Measurements from ENCODE around the gene OR52B6.

Gene OR52B6

GRCh38 chr11:5620651-5621521 lies 40.2 kb downstream of the OR52B6 start:
- H3K4me2 ChIP-seq (ENCODE audit: insufficient read depth, low read length): no peak overlapping the region
- no peak overlapping the region for H3K4me3 ChIP-seq (ENCODE audit: low read depth in 1 of 2, low read length in 2 of 2)
- no peaks in the 10 kb centered on the region for H3K79me2 ChIP-seq (ENCODE audit: insufficient read depth, low read length)
- H4K20me1 ChIP-seq (ENCODE audit: insufficient read depth, low read length): no peaks in the 10 kb centered on the region
- H3K9ac ChIP-seq (ENCODE audit: low read depth, low read length): no peak overlapping the region
- no peak for TF ChIP-seq CTCF (IDR thresholded peaks at IDR 0.05; ENCODE audit: borderline replicate concordance, extremely low read depth, low read length, poor library complexity, severe bottlenecking)
- TF ChIP-seq EZH2 (IDR thresholded peaks at IDR 0.05; ENCODE audit: borderline replicate concordance, low read depth, low read length, severe bottlenecking): no peak
- no peak for ATAC-seq (ENCODE audit: insufficient read depth, low read depth)
- no peak overlapping the region for H2AFZ ChIP-seq (ENCODE audit: low read depth, low read length)
- no peak overlapping the region for H3K27ac ChIP-seq (ENCODE audit: low read length)
- peaks cover 19% of the 10 kb centered on the region for H3K4me1 ChIP-seq (ENCODE audit: insufficient read depth, low read length)
- no peaks in the 10 kb centered on the region for H3K27me3 ChIP-seq (ENCODE audit: insufficient read depth, low read length, poor library complexity)
- H3K36me3 ChIP-seq (ENCODE audit: insufficient read depth, low read length): no peaks in the 10 kb centered on the region
- H3K9me3 ChIP-seq (ENCODE audit: insufficient read depth, low read length, severe bottlenecking): no peaks in the 10 kb centered on the region
- no peak for DNase-seq

GRCh38 chr11:5621580-5621979 lies 40.9 kb downstream of the OR52B6 start:
- no peak overlapping the region for H3K4me2 ChIP-seq (ENCODE audit: insufficient read depth, low read length)
- no peaks in the 10 kb centered on the region for H3K9me3 ChIP-seq (ENCODE audit: insufficient read depth, low read length, severe bottlenecking)
- no peak overlapping the region for H3K9ac ChIP-seq (ENCODE audit: low read depth, low read length)
- H3K79me2 ChIP-seq (ENCODE audit: insufficient read depth, low read length): no peaks in the 10 kb centered on the region
- no peaks in the 10 kb centered on the region for H3K36me3 ChIP-seq (ENCODE audit: insufficient read depth, low read length)
- no peak for ATAC-seq (ENCODE audit: insufficient read depth, low read depth)
- no peak for DNase-seq
- H3K4me1 ChIP-seq (ENCODE audit: insufficient read depth, low read length): peaks cover 23% of the 10 kb centered on the region
- TF ChIP-seq CTCF (IDR thresholded peaks at IDR 0.05; ENCODE audit: borderline replicate concordance, extremely low read depth, low read length, poor library complexity, severe bottlenecking) (no peak), EZH2 (IDR thresholded peaks at IDR 0.05; ENCODE audit: borderline replicate concordance, low read depth, low read length, severe bottlenecking) (no peak)
- H4K20me1 ChIP-seq (ENCODE audit: insufficient read depth, low read length): no peaks in the 10 kb centered on the region
- no peak overlapping the region for H3K27ac ChIP-seq (ENCODE audit: low read length)
- H3K4me3 ChIP-seq (ENCODE audit: low read depth in 1 of 2, low read length in 2 of 2): no peak overlapping the region
- no peaks in the 10 kb centered on the region for H3K27me3 ChIP-seq (ENCODE audit: insufficient read depth, low read length, poor library complexity)
- H2AFZ ChIP-seq (ENCODE audit: low read depth, low read length): no peak overlapping the region

- H3K27ac ChIP-seq (ENCODE audit: low read length): no peak overlapping the region
- no peak overlapping the region for H3K4me2 ChIP-seq (ENCODE audit: insufficient read depth, low read length)
- DNase-seq (no peak), ATAC-seq (ENCODE audit: insufficient read depth, low read depth) (no peak)
- H2AFZ ChIP-seq (ENCODE audit: low read depth, low read length): no peak overlapping the region
- no peaks in the 10 kb centered on the region for H3K36me3 ChIP-seq (ENCODE audit: insufficient read depth, low read length)
- H4K20me1 ChIP-seq (ENCODE audit: insufficient read depth, low read length): no peaks in the 10 kb centered on the region
- H3K9ac ChIP-seq (ENCODE audit: low read depth, low read length): no peak overlapping the region
- TF ChIP-seq EZH2 (IDR thresholded peaks at IDR 0.05; ENCODE audit: borderline replicate concordance, low read depth, low read length, severe bottlenecking) (no peak), CTCF (IDR thresholded peaks at IDR 0.05; ENCODE audit: borderline replicate concordance, extremely low read depth, low read length, poor library complexity, severe bottlenecking) (no peak)
- no peaks in the 10 kb centered on the region for H3K27me3 ChIP-seq (ENCODE audit: insufficient read depth, low read length, poor library complexity)
- H3K9me3 ChIP-seq (ENCODE audit: insufficient read depth, low read length, severe bottlenecking): no peaks in the 10 kb centered on the region
- no peak overlapping the region for H3K4me3 ChIP-seq (ENCODE audit: low read depth in 1 of 2, low read length in 2 of 2)
- H3K79me2 ChIP-seq (ENCODE audit: insufficient read depth, low read length): no peaks in the 10 kb centered on the region
- H3K4me1 ChIP-seq (ENCODE audit: insufficient read depth, low read length): peaks cover 23% of the 10 kb centered on the region
Measured at GRCh38 chr11:5622802-5623201, 42.1 kb downstream of the OR52B6 start.

All from DND-41 (cell line).